SK-N-SH (cell line): ENCODE data around the gene PEF1.

ENCODE experiments used
- EZH2phosphoT487 ChIP-seq: fragments of 200-600 bp; sonication (generic); IDR thresholded peaks from 2 replicates; pipeline ENCODE4 v1.6.1; 2017; ENCODE audit warnings: low read depth, mixed run types, mild to moderate bottlenecking, antibody characterized with exemption, moderate library complexity, borderline replicate concordance
- IRF3 ChIP-seq: fragments of 150-350 bp; IDR thresholded peaks from 2 replicates; pipeline ENCODE4 v1.6.1; 2016; ENCODE audit warnings: mild to moderate bottlenecking, low read depth, low read length
- MEF2A ChIP-seq: IDR thresholded peaks from 2 replicates; pipeline ENCODE4 v1.4.0; 2012; ENCODE audit warnings: low read depth, borderline replicate concordance
- MXI1 ChIP-seq: IDR thresholded peaks from 2 replicates; pipeline ENCODE4 v1.6.1; 2012; ENCODE audit warnings: mild to moderate bottlenecking, low read depth, low read length, improper control_type of control experiment
- POLR2AphosphoS5 ChIP-seq: IDR thresholded peaks from 2 replicates; pipeline ENCODE4 v1.6.1; 2012; ENCODE audit warnings: low read depth, low read length
- RAD21 ChIP-seq: IDR thresholded peaks from 2 replicates; pipeline ENCODE4 v1.6.1; 2012; ENCODE audit warnings: mild to moderate bottlenecking, low read length
- SMC3 ChIP-seq: IDR thresholded peaks from 2 replicates; pipeline ENCODE4 v1.6.1; 2012; ENCODE audit warnings: low read depth, low read length, improper control_type of control experiment
- TF ChIP-seq, protein P1 (sequence below): fragments of 200-600 bp; sonication (generic); IDR thresholded peaks from 2 replicates; pipeline ENCODE4 v1.6.1; 2017; ENCODE audit warnings: antibody characterized with exemption, mild to moderate bottlenecking, moderate library complexity
- TF ChIP-seq, protein P2 (sequence below): IDR thresholded peaks from 2 replicates; pipeline ENCODE4 v1.4.0; 2012; ENCODE audit warnings: low read depth, borderline replicate concordance
- TF ChIP-seq, protein P3 (sequence below): IDR thresholded peaks from 2 replicates; pipeline ENCODE4 v1.6.1; 2012; ENCODE audit warnings: mild to moderate bottlenecking, low read depth, low read length, moderate library complexity

- TF ChIP-seq MEF2A (no peak), IRF3 (no peak), POLR2AphosphoS5 (no peak), SMC3 (no peak), RAD21 (no peak), EZH2phosphoT487 (no peak), MXI1 (no peak)
- TF ChIP-seq, protein P1, sequence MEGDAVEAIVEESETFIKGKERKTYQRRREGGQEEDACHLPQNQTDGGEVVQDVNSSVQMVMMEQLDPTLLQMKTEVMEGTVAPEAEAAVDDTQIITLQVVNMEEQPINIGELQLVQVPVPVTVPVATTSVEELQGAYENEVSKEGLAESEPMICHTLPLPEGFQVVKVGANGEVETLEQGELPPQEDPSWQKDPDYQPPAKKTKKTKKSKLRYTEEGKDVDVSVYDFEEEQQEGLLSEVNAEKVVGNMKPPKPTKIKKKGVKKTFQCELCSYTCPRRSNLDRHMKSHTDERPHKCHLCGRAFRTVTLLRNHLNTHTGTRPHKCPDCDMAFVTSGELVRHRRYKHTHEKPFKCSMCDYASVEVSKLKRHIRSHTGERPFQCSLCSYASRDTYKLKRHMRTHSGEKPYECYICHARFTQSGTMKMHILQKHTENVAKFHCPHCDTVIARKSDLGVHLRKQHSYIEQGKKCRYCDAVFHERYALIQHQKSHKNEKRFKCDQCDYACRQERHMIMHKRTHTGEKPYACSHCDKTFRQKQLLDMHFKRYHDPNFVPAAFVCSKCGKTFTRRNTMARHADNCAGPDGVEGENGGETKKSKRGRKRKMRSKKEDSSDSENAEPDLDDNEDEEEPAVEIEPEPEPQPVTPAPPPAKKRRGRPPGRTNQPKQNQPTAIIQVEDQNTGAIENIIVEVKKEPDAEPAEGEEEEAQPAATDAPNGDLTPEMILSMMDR, result peak; percentile 53
- TF ChIP-seq, protein P2, sequence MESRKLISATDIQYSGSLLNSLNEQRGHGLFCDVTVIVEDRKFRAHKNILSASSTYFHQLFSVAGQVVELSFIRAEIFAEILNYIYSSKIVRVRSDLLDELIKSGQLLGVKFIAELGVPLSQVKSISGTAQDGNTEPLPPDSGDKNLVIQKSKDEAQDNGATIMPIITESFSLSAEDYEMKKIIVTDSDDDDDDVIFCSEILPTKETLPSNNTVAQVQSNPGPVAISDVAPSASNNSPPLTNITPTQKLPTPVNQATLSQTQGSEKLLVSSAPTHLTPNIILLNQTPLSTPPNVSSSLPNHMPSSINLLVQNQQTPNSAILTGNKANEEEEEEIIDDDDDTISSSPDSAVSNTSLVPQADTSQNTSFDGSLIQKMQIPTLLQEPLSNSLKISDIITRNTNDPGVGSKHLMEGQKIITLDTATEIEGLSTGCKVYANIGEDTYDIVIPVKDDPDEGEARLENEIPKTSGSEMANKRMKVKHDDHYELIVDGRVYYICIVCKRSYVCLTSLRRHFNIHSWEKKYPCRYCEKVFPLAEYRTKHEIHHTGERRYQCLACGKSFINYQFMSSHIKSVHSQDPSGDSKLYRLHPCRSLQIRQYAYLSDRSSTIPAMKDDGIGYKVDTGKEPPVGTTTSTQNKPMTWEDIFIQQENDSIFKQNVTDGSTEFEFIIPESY, result no peak
- TF ChIP-seq, protein P3, sequence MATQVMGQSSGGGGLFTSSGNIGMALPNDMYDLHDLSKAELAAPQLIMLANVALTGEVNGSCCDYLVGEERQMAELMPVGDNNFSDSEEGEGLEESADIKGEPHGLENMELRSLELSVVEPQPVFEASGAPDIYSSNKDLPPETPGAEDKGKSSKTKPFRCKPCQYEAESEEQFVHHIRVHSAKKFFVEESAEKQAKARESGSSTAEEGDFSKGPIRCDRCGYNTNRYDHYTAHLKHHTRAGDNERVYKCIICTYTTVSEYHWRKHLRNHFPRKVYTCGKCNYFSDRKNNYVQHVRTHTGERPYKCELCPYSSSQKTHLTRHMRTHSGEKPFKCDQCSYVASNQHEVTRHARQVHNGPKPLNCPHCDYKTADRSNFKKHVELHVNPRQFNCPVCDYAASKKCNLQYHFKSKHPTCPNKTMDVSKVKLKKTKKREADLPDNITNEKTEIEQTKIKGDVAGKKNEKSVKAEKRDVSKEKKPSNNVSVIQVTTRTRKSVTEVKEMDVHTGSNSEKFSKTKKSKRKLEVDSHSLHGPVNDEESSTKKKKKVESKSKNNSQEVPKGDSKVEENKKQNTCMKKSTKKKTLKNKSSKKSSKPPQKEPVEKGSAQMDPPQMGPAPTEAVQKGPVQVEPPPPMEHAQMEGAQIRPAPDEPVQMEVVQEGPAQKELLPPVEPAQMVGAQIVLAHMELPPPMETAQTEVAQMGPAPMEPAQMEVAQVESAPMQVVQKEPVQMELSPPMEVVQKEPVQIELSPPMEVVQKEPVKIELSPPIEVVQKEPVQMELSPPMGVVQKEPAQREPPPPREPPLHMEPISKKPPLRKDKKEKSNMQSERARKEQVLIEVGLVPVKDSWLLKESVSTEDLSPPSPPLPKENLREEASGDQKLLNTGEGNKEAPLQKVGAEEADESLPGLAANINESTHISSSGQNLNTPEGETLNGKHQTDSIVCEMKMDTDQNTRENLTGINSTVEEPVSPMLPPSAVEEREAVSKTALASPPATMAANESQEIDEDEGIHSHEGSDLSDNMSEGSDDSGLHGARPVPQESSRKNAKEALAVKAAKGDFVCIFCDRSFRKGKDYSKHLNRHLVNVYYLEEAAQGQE, result no peak
These were observed 11.6 kb downstream of the PEF1 start for GRCh38 chr1:31633117-31633516.
